ENCODE data around the gene ADGRB3. TPM values are rescaled to one million over a fixed set of nuclear protein-coding genes. Genes with fewer than 3 reads are reported as not detected.

The ADGRB3 gene
- total and polyA plus RNA-seq, 2 donors (not counting 3 experiments of a cell fraction or from before 2014, with no cell fraction given), result not detected

- CTCF ChIA-PET, result no interaction called here
- Histone ChIP-seq H2AFZ (ENCODE audit: low read depth, low read length) (no peak overlapping the region), H3K27ac (ENCODE audit: insufficient read depth, low read depth, low read length) (no peak overlapping the region), H3K36me3 (ENCODE audit: control insufficient read depth in 2 of 2, extremely low read depth in 1 of 2, insufficient read depth in 2 of 2, low read length in 2 of 2) (no peaks in the 10 kb centered on the region), H4K20me1 (replicated peaks; ENCODE audit: control insufficient read depth, extremely low read depth, insufficient read depth, low read length) (no peaks in the 10 kb centered on the region), H3K4me1 (ENCODE audit: control insufficient read depth, extremely low read depth, insufficient read depth, low read length) (no peaks in the 10 kb centered on the region), H3K4me2 (ENCODE audit: insufficient read depth, low read length) (no peak overlapping the region), H3K9ac (replicated peaks; ENCODE audit: extremely low read depth, insufficient read depth, low read length) (no peak overlapping the region), H3K27me3 (ENCODE audit: control insufficient read depth in 2 of 2, insufficient read depth in 2 of 2, low read length in 2 of 2) (no peaks in the 10 kb centered on the region), H3K9me3 (replicated peaks; ENCODE audit: control insufficient read depth, insufficient read depth, low read length) (peaks cover 7% of the 10 kb centered on the region), H3K9me1 (replicated peaks; ENCODE audit: control insufficient read depth, extremely low read depth, insufficient read depth, low read length) (no peaks in the 10 kb centered on the region), H3K4me3 (replicated peaks in 1 of 3; ENCODE audit: insufficient read depth in 1 of 3, low read depth in 1 of 3, low read length in 3 of 3) (no peak overlapping the region), H3K79me2 (ENCODE audit: control insufficient read depth, insufficient read depth, low read length) (no peaks in the 10 kb centered on the region)
- DNase-seq (ENCODE audit: low read depth, low spot score), result no peak
- no peak for TF ChIP-seq MAX (IDR thresholded peaks at IDR 0.05; ENCODE audit: insufficient read depth, insufficient read length)
- no peak for TF ChIP-seq POLR2AphosphoS5 (IDR thresholded peaks at IDR 0.05; ENCODE audit: insufficient read depth, low read depth, low read length)
- BruUV-seq (replicated peaks), result no TSS peak
- intact Hi-C loops (cut with micrococcal nuclease) (no loop called here), dilution Hi-C loops (cut with MboI; ENCODE audit: extremely low pct_ligation_motif_present, low sequenced_read_pairs) (no loop called here)
- POLR2A ChIA-PET, result no interaction called here
- no peak for FAIRE-seq
Observed at GRCh38 chr6:69276204-69276603, 641.1 kb downstream of the ADGRB3 start.

GRCh38 chr6:69279805-69280204, 644.7 kb downstream of the ADGRB3 start:
- no peak overlapping the region for H3K4me3 ChIP-seq (replicated peaks in 1 of 3; ENCODE audit: insufficient read depth in 1 of 3, low read depth in 1 of 3, low read length in 3 of 3)
- H3K9me1 ChIP-seq (replicated peaks; ENCODE audit: control insufficient read depth, extremely low read depth, insufficient read depth, low read length), result no peaks in the 10 kb centered on the region
- no peaks in the 10 kb centered on the region for H3K36me3 ChIP-seq (ENCODE audit: control insufficient read depth in 2 of 2, extremely low read depth in 1 of 2, insufficient read depth in 2 of 2, low read length in 2 of 2)
- FAIRE-seq (no peak), DNase-seq (ENCODE audit: low read depth, low spot score) (no peak)
- no peaks in the 10 kb centered on the region for H3K79me2 ChIP-seq (ENCODE audit: control insufficient read depth, insufficient read depth, low read length)
- dilution Hi-C loops (cut with MboI; ENCODE audit: extremely low pct_ligation_motif_present, low sequenced_read_pairs), result no loop called here
- peaks cover 7% of the 10 kb centered on the region for H3K9me3 ChIP-seq (replicated peaks; ENCODE audit: control insufficient read depth, insufficient read depth, low read length)
- H4K20me1 ChIP-seq (replicated peaks; ENCODE audit: control insufficient read depth, extremely low read depth, insufficient read depth, low read length), result no peaks in the 10 kb centered on the region
- H3K9ac ChIP-seq (replicated peaks; ENCODE audit: extremely low read depth, insufficient read depth, low read length), result no peak overlapping the region
- no peak for TF ChIP-seq MYC (IDR thresholded peaks at IDR 0.05; ENCODE audit: low read depth, low read length)
- TF ChIP-seq JUN (IDR thresholded peaks at IDR 0.05; ENCODE audit: borderline replicate concordance, insufficient read depth, insufficient read length, low read depth), result no peak
- TF ChIP-seq POLR2A (IDR thresholded peaks at IDR 0.05; ENCODE audit: low read depth, low read length), result no peak
- TF ChIP-seq EZH2 (IDR thresholded peaks at IDR 0.05; ENCODE audit: borderline replicate concordance, low read depth, low read length, severe bottlenecking), result no peak
- TF ChIP-seq CTCF (IDR thresholded peaks at IDR 0.05; ENCODE audit: extremely low read depth in 1 of 2, insufficient read depth in 1 of 2, low read depth in 1 of 2, low read length in 2 of 2), result no peak
- no peak for TF ChIP-seq MAX (IDR thresholded peaks at IDR 0.05; ENCODE audit: insufficient read depth, insufficient read length)
- TF ChIP-seq GATA2 (IDR thresholded peaks at IDR 0.05; ENCODE audit: insufficient read depth, insufficient read length, low read depth, low read length), result no peak
- no peak for TF ChIP-seq FOS (IDR thresholded peaks at IDR 0.05; ENCODE audit: borderline replicate concordance, insufficient read depth, low read length)
- no peak for TF ChIP-seq POLR2AphosphoS5 (IDR thresholded peaks at IDR 0.05; ENCODE audit: insufficient read depth, low read depth, low read length)
- ChIA-PET CTCF (no interaction called here), POLR2A (no interaction called here)
- no peaks in the 10 kb centered on the region for H3K27me3 ChIP-seq (ENCODE audit: control insufficient read depth in 2 of 2, insufficient read depth in 2 of 2, low read length in 2 of 2)
- no peak overlapping the region for H3K4me2 ChIP-seq (ENCODE audit: insufficient read depth, low read length)
- intact Hi-C loops (cut with micrococcal nuclease), result no loop called here
- H2AFZ ChIP-seq (ENCODE audit: low read depth, low read length), result no peak overlapping the region
- H3K27ac ChIP-seq (ENCODE audit: insufficient read depth, low read depth, low read length), result no peak overlapping the region
- BruUV-seq (replicated peaks), result no TSS peak
- no peaks in the 10 kb centered on the region for H3K4me1 ChIP-seq (ENCODE audit: control insufficient read depth, extremely low read depth, insufficient read depth, low read length)
